ENCODE results near the gene CYB5R2.

The CYB5R2 gene

GRCh38 chr11:7672960-7673723 lies at the start of gene CYB5R2:
CYB5R2 (minus strand) TSS chr11:7673500; CDS start chr11:7672825, 675 bp downstream.
- Histone ChIP-seq H3K27ac (no peak within 1 kb of the TSS), H3K4me3 (no peak within 1 kb of the TSS), H3K9ac (ENCODE audit: insufficient read length) (no peak within 1 kb of the TSS), H3K9me3 (ENCODE audit: low read depth, low read length) (no peaks in the 10 kb centered on the region; the same call in 1 of the 2 replicates), H3K36me3 (ENCODE audit: insufficient read depth, low read length) (no peaks in the 10 kb centered on the region)
- TF ChIP-seq FOXP2 (optimal IDR thresholded peaks at IDR 0.05; ENCODE audit: control extremely low read depth, extremely low read length, insufficient read depth) (no peak), EZH2 (IDR thresholded peaks at IDR 0.05) (no peak), POLR2AphosphoS5 (IDR thresholded peaks at IDR 0.05; ENCODE audit: borderline replicate concordance, low read depth, low read length) (no peak)
- DNase-seq (ENCODE audit: low read depth, low spot score): no peak

- H3K4me3 ChIP-seq: no peak overlapping the region
- H3K9ac ChIP-seq (ENCODE audit: insufficient read length): no peak overlapping the region
- no peaks in the 10 kb centered on the region for H3K36me3 ChIP-seq (ENCODE audit: insufficient read depth, low read length)
- no peak for TF ChIP-seq FOXP2 (optimal IDR thresholded peaks at IDR 0.05; ENCODE audit: control extremely low read depth, extremely low read length, insufficient read depth)
- TF ChIP-seq POLR2AphosphoS5 (IDR thresholded peaks at IDR 0.05; ENCODE audit: borderline replicate concordance, low read depth, low read length): no peak
- TF ChIP-seq EZH2 (IDR thresholded peaks at IDR 0.05): no peak
- DNase-seq (ENCODE audit: low read depth, low spot score): no peak
- no peak overlapping the region for H3K27ac ChIP-seq
- no peaks in the 10 kb centered on the region for H3K9me3 ChIP-seq (ENCODE audit: low read depth, low read length)
Observed at GRCh38 chr11:7714786-7715185, 41.5 kb upstream of the CYB5R2 start.

GRCh38 chr11:7706377-7706776 lies 33.1 kb upstream of the CYB5R2 start, which contains the start of gene OVCH2:
OVCH2 (minus strand) TSS chr11:7706477; CDS start chr11:7706394, 83 bp downstream.
- no peaks in the 10 kb centered on the region for H3K9me3 ChIP-seq (ENCODE audit: low read depth, low read length)
- no peak within 1 kb of the TSS for H3K4me3 ChIP-seq
- DNase-seq (ENCODE audit: low read depth, low spot score): no peak
- no peak within 1 kb of the TSS for H3K9ac ChIP-seq (ENCODE audit: insufficient read length)
- H3K36me3 ChIP-seq (ENCODE audit: insufficient read depth, low read length): no peaks in the 10 kb centered on the region
- TF ChIP-seq EZH2 (IDR thresholded peaks at IDR 0.05) (no peak), FOXP2 (optimal IDR thresholded peaks at IDR 0.05; ENCODE audit: control extremely low read depth, extremely low read length, insufficient read depth) (no peak), POLR2AphosphoS5 (IDR thresholded peaks at IDR 0.05; ENCODE audit: borderline replicate concordance, low read depth, low read length) (no peak)
- no peak within 1 kb of the TSS for H3K27ac ChIP-seq

GRCh38 chr11:7703740-7704139 lies 30.4 kb upstream of the CYB5R2 start:
- Histone ChIP-seq H3K9me3 (ENCODE audit: low read depth, low read length) (no peaks in the 10 kb centered on the region), H3K36me3 (ENCODE audit: insufficient read depth, low read length) (no peaks in the 10 kb centered on the region), H3K4me3 (no peak overlapping the region), H3K27ac (no peak overlapping the region), H3K9ac (ENCODE audit: insufficient read length) (no peak overlapping the region)
- no peak for DNase-seq (ENCODE audit: low read depth, low spot score)
- TF ChIP-seq EZH2 (IDR thresholded peaks at IDR 0.05) (no peak), FOXP2 (optimal IDR thresholded peaks at IDR 0.05; ENCODE audit: control extremely low read depth, extremely low read length, insufficient read depth) (no peak), POLR2AphosphoS5 (IDR thresholded peaks at IDR 0.05; ENCODE audit: borderline replicate concordance, low read depth, low read length) (no peak)

- DNase-seq (ENCODE audit: low read depth, low spot score): no peak
- Histone ChIP-seq H3K9me3 (ENCODE audit: low read depth, low read length) (no peaks in the 10 kb centered on the region), H3K27ac (no peak overlapping the region), H3K36me3 (ENCODE audit: insufficient read depth, low read length) (no peaks in the 10 kb centered on the region), H3K4me3 (no peak overlapping the region), H3K9ac (ENCODE audit: insufficient read length) (no peak overlapping the region)
- TF ChIP-seq POLR2AphosphoS5 (IDR thresholded peaks at IDR 0.05; ENCODE audit: borderline replicate concordance, low read depth, low read length): no peak
- no peak for TF ChIP-seq EZH2 (IDR thresholded peaks at IDR 0.05)
- TF ChIP-seq FOXP2 (optimal IDR thresholded peaks at IDR 0.05; ENCODE audit: control extremely low read depth, extremely low read length, insufficient read depth): no peak
Observed at GRCh38 chr11:7696424-7696823, 23.1 kb upstream of the CYB5R2 start.

GRCh38 chr11:7694235-7694634 lies 20.9 kb upstream of the CYB5R2 start:
- TF ChIP-seq EZH2 (IDR thresholded peaks at IDR 0.05): no peak
- no peak for TF ChIP-seq FOXP2 (optimal IDR thresholded peaks at IDR 0.05; ENCODE audit: control extremely low read depth, extremely low read length, insufficient read depth)
- no peak for TF ChIP-seq POLR2AphosphoS5 (IDR thresholded peaks at IDR 0.05; ENCODE audit: borderline replicate concordance, low read depth, low read length)

GRCh38 chr11:7692426-7692825 lies 19.1 kb upstream of the CYB5R2 start:
- H3K27ac ChIP-seq: no peak overlapping the region
- no peaks in the 10 kb centered on the region for H3K9me3 ChIP-seq (ENCODE audit: low read depth, low read length)
- H3K9ac ChIP-seq (ENCODE audit: insufficient read length): no peak overlapping the region
- DNase-seq (ENCODE audit: low read depth, low spot score): no peak
- no peak for TF ChIP-seq FOXP2 (optimal IDR thresholded peaks at IDR 0.05; ENCODE audit: control extremely low read depth, extremely low read length, insufficient read depth)
- TF ChIP-seq POLR2AphosphoS5 (IDR thresholded peaks at IDR 0.05; ENCODE audit: borderline replicate concordance, low read depth, low read length): no peak
- H3K4me3 ChIP-seq: no peak overlapping the region
- no peaks in the 10 kb centered on the region for H3K36me3 ChIP-seq (ENCODE audit: insufficient read depth, low read length)

More at GRCh38 chr11:7694235-7694634, 20.9 kb upstream of the CYB5R2 start:
- no peaks in the 10 kb centered on the region for H3K36me3 ChIP-seq (ENCODE audit: insufficient read depth, low read length)
- H3K9me3 ChIP-seq (ENCODE audit: low read depth, low read length): no peaks in the 10 kb centered on the region
- no peak for DNase-seq (ENCODE audit: low read depth, low spot score)
- H3K27ac ChIP-seq: no peak overlapping the region
- no peak overlapping the region for H3K4me3 ChIP-seq
- no peak overlapping the region for H3K9ac ChIP-seq (ENCODE audit: insufficient read length)

- no peaks in the 10 kb centered on the region for H3K9me3 ChIP-seq (ENCODE audit: low read depth, low read length)
- no peak overlapping the region for H3K27ac ChIP-seq
- H3K9ac ChIP-seq (ENCODE audit: insufficient read length): no peak overlapping the region
- DNase-seq (ENCODE audit: low read depth, low spot score): no peak
- TF ChIP-seq EZH2 (IDR thresholded peaks at IDR 0.05) (no peak), FOXP2 (optimal IDR thresholded peaks at IDR 0.05; ENCODE audit: control extremely low read depth, extremely low read length, insufficient read depth) (no peak), POLR2AphosphoS5 (IDR thresholded peaks at IDR 0.05; ENCODE audit: borderline replicate concordance, low read depth, low read length) (no peak)
- no peak overlapping the region for H3K4me3 ChIP-seq
- no peaks in the 10 kb centered on the region for H3K36me3 ChIP-seq (ENCODE audit: insufficient read depth, low read length)
Observed at GRCh38 chr11:7691759-7692350, 18.6 kb upstream of the CYB5R2 start.
